Transverse colon (tissue), 3 donors: ENCODE measurements around the gene MARS1.

Experiments used
- EP300 ChIP-seq: sonication (generic); formaldehyde crosslinking; IDR thresholded peaks from one replicate; pipeline ENCODE4 v1.6.1; 2017; ENCODE audit warnings: antibody characterized with exemption, low read depth
- POLR2A ChIP-seq: fragments of 450-650 bp; IDR thresholded peaks from one replicate; pipeline ENCODE4 v1.6.1; 2016; ENCODE audit warnings: antibody characterized with exemption, mild to moderate bottlenecking, moderate library complexity
- TF ChIP-seq, protein P1 (sequence below), 5 experiments: fragments of 200-600 bp in 3 of 5; fragments of 450-650 bp in 2 of 5; sonication (generic) in 3 of 5; IDR thresholded peaks; 1 replicate in 2 of 5; 2 replicates in 3 of 5; pipeline ENCODE4 v1.5.1; 2016 to 2017; ENCODE audit warnings: antibody characterized with exemption in 5 of 5, inconsistent platforms in 3 of 5, mild to moderate bottlenecking in 2 of 5, moderate library complexity in 1 of 5

DNA sequence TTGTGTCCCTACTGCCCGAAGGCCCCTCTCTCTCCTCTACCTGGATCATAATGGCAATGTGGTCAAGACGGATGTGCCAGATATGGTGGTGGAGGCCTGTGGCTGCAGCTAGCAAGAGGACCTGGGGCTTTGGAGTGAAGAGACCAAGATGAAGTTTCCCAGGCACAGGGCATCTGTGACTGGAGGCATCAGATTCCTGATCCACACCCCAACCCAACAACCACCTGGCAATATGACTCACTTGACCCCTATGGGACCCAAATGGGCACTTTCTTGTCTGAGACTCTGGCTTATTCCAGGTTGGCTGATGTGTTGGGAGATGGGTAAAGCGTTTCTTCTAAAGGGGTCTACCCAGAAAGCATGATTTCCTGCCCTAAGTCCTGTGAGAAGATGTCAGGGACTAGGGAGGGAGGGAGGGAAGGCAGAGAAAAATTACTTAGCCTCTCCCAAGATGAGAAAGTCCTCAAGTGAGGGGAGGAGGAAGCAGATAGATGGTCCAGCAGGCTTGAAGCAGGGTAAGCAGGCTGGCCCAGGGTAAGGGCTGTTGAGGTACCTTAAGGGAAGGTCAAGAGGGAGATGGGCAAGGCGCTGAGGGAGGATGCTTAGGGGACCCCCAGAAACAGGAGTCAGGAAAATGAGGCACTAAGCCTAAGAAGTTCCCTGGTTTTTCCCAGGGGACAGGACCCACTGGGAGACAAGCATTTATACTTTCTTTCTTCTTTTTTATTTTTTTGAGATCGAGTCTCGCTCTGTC lies 31.0 kb upstream of the MARS1 start:
- no peak for TF ChIP-seq EP300
- TF ChIP-seq, protein P1, sequence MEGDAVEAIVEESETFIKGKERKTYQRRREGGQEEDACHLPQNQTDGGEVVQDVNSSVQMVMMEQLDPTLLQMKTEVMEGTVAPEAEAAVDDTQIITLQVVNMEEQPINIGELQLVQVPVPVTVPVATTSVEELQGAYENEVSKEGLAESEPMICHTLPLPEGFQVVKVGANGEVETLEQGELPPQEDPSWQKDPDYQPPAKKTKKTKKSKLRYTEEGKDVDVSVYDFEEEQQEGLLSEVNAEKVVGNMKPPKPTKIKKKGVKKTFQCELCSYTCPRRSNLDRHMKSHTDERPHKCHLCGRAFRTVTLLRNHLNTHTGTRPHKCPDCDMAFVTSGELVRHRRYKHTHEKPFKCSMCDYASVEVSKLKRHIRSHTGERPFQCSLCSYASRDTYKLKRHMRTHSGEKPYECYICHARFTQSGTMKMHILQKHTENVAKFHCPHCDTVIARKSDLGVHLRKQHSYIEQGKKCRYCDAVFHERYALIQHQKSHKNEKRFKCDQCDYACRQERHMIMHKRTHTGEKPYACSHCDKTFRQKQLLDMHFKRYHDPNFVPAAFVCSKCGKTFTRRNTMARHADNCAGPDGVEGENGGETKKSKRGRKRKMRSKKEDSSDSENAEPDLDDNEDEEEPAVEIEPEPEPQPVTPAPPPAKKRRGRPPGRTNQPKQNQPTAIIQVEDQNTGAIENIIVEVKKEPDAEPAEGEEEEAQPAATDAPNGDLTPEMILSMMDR (IDR thresholded peaks at IDR 0.05): no peak
- no peak for TF ChIP-seq POLR2A
